Neural cell (in vitro differentiated cells): Measurements from ENCODE around the gene CST9. TPM values are rescaled to one million over a fixed set of nuclear protein-coding genes. Genes with fewer than 3 reads are reported as not detected.

Experiments used
- H2AFZ ChIP-seq: fragments of 200-600, 300-800 bp; sonication (generic), shearing (Covaris generic); 2 replicates; pipeline ENCODE4 v1.6.0; 2014; ENCODE audit warnings: low read depth, mild to moderate bottlenecking, antibody characterized with exemption, low read length, moderate library complexity
- H3F3A ChIP-seq: fragments of 200-600 bp; shearing (Covaris generic); 2 replicates; pipeline ENCODE4 v1.6.1; 2016; ENCODE audit warnings: mild to moderate bottlenecking, moderate library complexity, mixed read lengths, antibody characterized with exemption, low read length; ENCODE audit not compliant: insufficient read depth, poor library complexity, severe bottlenecking
- H3K27ac ChIP-seq: fragments of 200-600, 300-800 bp; sonication (generic), shearing (Covaris generic); 2 replicates; pipeline ENCODE4 v1.5.1; 2014; ENCODE audit warnings: mild to moderate bottlenecking, low read length, moderate library complexity
- H3K27me3 ChIP-seq: fragments of 300-800, 200-600 bp; sonication (generic), shearing (Covaris generic); 2 replicates; pipeline ENCODE4 v1.6.0; 2014; ENCODE audit warnings: mild to moderate bottlenecking, low read depth, low read length, moderate library complexity; ENCODE audit not compliant: insufficient read depth
- H3K36me3 ChIP-seq: fragments of 300-800, 200-600 bp; sonication (generic), shearing (Covaris generic); 2 replicates; pipeline ENCODE4 v1.5.1; 2014; ENCODE audit warnings: mild to moderate bottlenecking, antibody characterized with exemption, low read length, moderate library complexity; ENCODE audit not compliant: insufficient read depth
- H3K4me2 ChIP-seq: fragments of 300-800, 200-600 bp; sonication (generic), shearing (Covaris generic); 2 replicates; pipeline ENCODE4 v1.6.0; 2014; ENCODE audit warnings: mild to moderate bottlenecking, low read length
- H3K4me3 ChIP-seq: fragments of 300-800, 200-600 bp; sonication (generic), shearing (Covaris generic); 2 replicates; pipeline ENCODE4 v1.5.1; 2014; ENCODE audit warnings: mild to moderate bottlenecking, low read length, moderate library complexity
- H3K79me2 ChIP-seq: fragments of 200-600 bp; shearing (Covaris generic); replicated peaks from 2 replicates; pipeline ENCODE4 v1.6.0; 2014; ENCODE audit warnings: mild to moderate bottlenecking, low read length, moderate library complexity; ENCODE audit not compliant: insufficient read depth
- H3K9ac ChIP-seq: fragments of 300-800, 200-600 bp; sonication (generic), shearing (Covaris generic); 2 replicates; pipeline ENCODE4 v1.6.1; 2016; ENCODE audit warnings: mild to moderate bottlenecking, low read length, mixed read lengths
- H3K9me2 ChIP-seq: fragments of 200-600 bp; shearing (Covaris generic); 2 replicates; pipeline ENCODE4 v1.6.1; 2016; ENCODE audit warnings: mild to moderate bottlenecking, low read length, mixed read lengths; ENCODE audit not compliant: insufficient read depth
- H3K9me3 ChIP-seq: fragments of 200-600, 300-800 bp; sonication (generic), shearing (Covaris generic); 2 replicates; pipeline ENCODE4 v1.6.1; 2016; ENCODE audit warnings: mild to moderate bottlenecking, mixed run types, low read length, moderate library complexity, mixed read lengths
- H4K20me1 ChIP-seq: fragments of 200-600 bp; shearing (Covaris generic); 2 replicates; pipeline ENCODE4 v1.6.1; 2016; ENCODE audit warnings: mild to moderate bottlenecking, mixed run types; ENCODE audit not compliant: insufficient read depth
- EP300 ChIP-seq: fragments of 450-650 bp; conservative IDR thresholded peaks from 2 replicates; pipeline ENCODE4 v1.6.1; 2014; ENCODE audit warnings: antibody characterized with exemption, mild to moderate bottlenecking, moderate library complexity; ENCODE audit not compliant: poor library complexity, severe bottlenecking
- EZH2 ChIP-seq: fragments of 200-600, 300-800 bp; shearing (Covaris generic), sonication (generic); IDR thresholded peaks from 2 replicates; pipeline ENCODE4 v1.6.1; 2014; ENCODE audit warnings: antibody characterized with exemption, low read length, borderline replicate concordance, mild to moderate bottlenecking; ENCODE audit not compliant: insufficient read depth, poor library complexity, severe bottlenecking
- MXI1 ChIP-seq: fragments of 450-650 bp; conservative IDR thresholded peaks from 2 replicates; pipeline ENCODE4 v1.6.1; 2014; ENCODE audit warnings: antibody characterized with exemption, mild to moderate bottlenecking; ENCODE audit not compliant: poor library complexity, severe bottlenecking
- POLR2AphosphoS5 ChIP-seq: IDR thresholded peaks from 2 replicates; pipeline ENCODE4 v1.6.1; 2012
- RAD21 ChIP-seq: fragments of 450-650 bp; conservative IDR thresholded peaks from 2 replicates; pipeline ENCODE4 v1.6.1; 2014; ENCODE audit warnings: antibody characterized with exemption, mild to moderate bottlenecking, moderate library complexity
- SMC3 ChIP-seq: fragments of 450-650 bp; conservative IDR thresholded peaks from 2 replicates; pipeline ENCODE4 v1.6.1; 2014; ENCODE audit warnings: antibody characterized with exemption, mild to moderate bottlenecking, moderate library complexity; ENCODE audit not compliant: poor library complexity
- TAF1 ChIP-seq: IDR thresholded peaks from 2 replicates; pipeline ENCODE4 v1.6.1; 2012; ENCODE audit warnings: low read depth
- polyA plus RNA-seq: library from polyadenylated mRNA; depleted of rRNA; stranded (reverse); fragments of >200 nt; gene quantifications from 2 replicates; pipeline ENCODE4 v1.2.3, GENCODE V29; 2014
- TF ChIP-seq, protein P1 (sequence below): fragments of 450-650 bp; IDR thresholded peaks from 2 replicates; pipeline ENCODE4 v1.5.1; 2014; ENCODE audit warnings: antibody characterized with exemption, mild to moderate bottlenecking, moderate library complexity; ENCODE audit not compliant: poor library complexity, severe bottlenecking
- TF ChIP-seq, protein P2 (sequence below): IDR thresholded peaks from 2 replicates; pipeline ENCODE4 v1.6.1; 2012; ENCODE audit warnings: borderline replicate concordance

CST9 gene
- polyA plus RNA-seq, 1 donor from 2014 or later = not detected

DNA sequence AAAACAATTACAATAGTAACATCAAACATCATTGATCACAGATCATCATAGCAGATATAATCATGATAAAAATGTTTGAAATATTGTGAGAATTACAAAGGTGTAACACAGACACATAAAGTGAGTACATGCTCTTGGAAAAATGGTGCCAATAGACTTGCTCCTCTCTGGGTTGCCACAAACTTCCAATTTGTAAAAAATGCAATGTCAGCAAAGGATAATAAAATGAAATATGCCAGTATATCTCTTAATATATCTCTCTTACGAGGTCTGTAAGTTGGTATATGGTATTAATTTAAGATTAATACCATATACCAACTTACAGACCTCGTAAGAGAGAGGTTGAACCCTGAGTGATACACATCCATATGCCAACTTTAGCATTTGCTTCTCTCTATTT is 45.4 kb upstream of the CST9 start:
- no peak for TF ChIP-seq EP300
- TF ChIP-seq EZH2 = no peak
- TF ChIP-seq POLR2AphosphoS5 = no peak
- TF ChIP-seq, protein P1, sequence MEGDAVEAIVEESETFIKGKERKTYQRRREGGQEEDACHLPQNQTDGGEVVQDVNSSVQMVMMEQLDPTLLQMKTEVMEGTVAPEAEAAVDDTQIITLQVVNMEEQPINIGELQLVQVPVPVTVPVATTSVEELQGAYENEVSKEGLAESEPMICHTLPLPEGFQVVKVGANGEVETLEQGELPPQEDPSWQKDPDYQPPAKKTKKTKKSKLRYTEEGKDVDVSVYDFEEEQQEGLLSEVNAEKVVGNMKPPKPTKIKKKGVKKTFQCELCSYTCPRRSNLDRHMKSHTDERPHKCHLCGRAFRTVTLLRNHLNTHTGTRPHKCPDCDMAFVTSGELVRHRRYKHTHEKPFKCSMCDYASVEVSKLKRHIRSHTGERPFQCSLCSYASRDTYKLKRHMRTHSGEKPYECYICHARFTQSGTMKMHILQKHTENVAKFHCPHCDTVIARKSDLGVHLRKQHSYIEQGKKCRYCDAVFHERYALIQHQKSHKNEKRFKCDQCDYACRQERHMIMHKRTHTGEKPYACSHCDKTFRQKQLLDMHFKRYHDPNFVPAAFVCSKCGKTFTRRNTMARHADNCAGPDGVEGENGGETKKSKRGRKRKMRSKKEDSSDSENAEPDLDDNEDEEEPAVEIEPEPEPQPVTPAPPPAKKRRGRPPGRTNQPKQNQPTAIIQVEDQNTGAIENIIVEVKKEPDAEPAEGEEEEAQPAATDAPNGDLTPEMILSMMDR = no peak
- no peak for TF ChIP-seq TAF1
- TF ChIP-seq RAD21 = no peak
- no peak for TF ChIP-seq SMC3
- no peak for TF ChIP-seq MXI1
- Histone ChIP-seq H3K27ac (no peak overlapping the region), H3K79me2 (no peaks in the 10 kb centered on the region), H3K4me2 (no peak overlapping the region), H3K9me2 (no peaks in the 10 kb centered on the region), H2AFZ (no peak overlapping the region), H3K4me3 (no peak overlapping the region), H4K20me1 (no peaks in the 10 kb centered on the region), H3F3A (no peaks in the 10 kb centered on the region), H3K36me3 (no peaks in the 10 kb centered on the region), H3K27me3 (no peaks in the 10 kb centered on the region), H3K9me3 (no peaks in the 10 kb centered on the region), H3K9ac (no peak overlapping the region)

DNA sequence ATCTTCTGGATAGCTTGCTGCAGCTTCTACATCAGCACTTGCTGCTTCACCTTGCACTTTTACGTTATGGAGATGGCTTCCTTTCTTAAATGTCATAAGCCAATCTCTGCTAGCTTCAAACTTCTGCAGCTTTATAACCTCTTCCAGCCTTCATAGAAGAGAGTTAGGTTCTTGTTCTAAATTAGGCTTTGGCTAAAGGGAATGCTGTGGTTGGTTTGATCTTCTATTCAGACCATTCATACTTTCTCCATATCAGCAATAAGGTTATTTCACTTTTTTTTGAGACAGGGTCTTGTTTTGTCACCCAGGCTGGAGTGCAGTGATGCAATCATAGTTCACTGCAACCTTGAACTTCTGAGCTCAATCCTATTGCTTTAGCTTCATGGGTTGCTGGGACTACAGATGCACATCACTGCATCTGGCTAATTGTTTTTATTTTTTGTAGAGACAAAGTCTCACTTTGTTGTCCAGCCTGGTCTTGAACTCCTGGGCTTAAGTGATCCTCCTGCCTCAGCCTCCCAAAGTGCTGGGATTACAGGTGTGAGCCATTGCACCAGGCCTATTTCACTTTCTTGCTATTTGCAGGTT is 44.2 kb upstream of the CST9 start:
- no peaks in the 10 kb centered on the region for H3K36me3 ChIP-seq
- H3K79me2 ChIP-seq = no peaks in the 10 kb centered on the region

DNA sequence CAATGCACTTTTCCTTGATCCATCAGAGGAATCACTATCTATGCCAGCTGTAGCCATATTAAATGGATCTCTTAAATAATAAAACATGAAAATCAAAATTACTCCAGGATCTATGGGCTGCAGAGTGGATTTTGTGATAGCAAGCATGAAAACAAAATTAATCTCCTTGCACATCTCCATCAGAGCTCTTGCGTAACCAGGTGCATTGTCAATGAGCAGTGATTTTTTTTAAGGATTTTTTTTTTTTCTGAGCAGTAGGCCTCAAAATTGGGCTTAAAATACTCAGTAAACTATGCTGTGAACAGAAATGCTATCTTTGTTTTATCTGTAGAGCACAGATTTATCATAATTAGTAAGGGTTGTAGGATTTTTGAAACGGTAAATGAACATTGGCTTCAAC is 43.5 kb upstream of the CST9 start:
- Histone ChIP-seq H3K4me3 (no peak overlapping the region), H3K4me2 (no peak overlapping the region), H3K9me3 (no peaks in the 10 kb centered on the region), H3K9ac (no peak overlapping the region), H3K36me3 (no peaks in the 10 kb centered on the region), H4K20me1 (no peaks in the 10 kb centered on the region), H3K27ac (no peak overlapping the region), H3K79me2 (no peaks in the 10 kb centered on the region), H2AFZ (no peak overlapping the region), H3K27me3 (no peaks in the 10 kb centered on the region), H3K9me2 (no peaks in the 10 kb centered on the region), H3F3A (no peaks in the 10 kb centered on the region)
- TF ChIP-seq POLR2AphosphoS5 (no peak), MXI1 (no peak), TAF1 (no peak), SMC3 (no peak), EP300 (no peak), EZH2 (no peak), RAD21 (no peak)
- TF ChIP-seq, protein P2, sequence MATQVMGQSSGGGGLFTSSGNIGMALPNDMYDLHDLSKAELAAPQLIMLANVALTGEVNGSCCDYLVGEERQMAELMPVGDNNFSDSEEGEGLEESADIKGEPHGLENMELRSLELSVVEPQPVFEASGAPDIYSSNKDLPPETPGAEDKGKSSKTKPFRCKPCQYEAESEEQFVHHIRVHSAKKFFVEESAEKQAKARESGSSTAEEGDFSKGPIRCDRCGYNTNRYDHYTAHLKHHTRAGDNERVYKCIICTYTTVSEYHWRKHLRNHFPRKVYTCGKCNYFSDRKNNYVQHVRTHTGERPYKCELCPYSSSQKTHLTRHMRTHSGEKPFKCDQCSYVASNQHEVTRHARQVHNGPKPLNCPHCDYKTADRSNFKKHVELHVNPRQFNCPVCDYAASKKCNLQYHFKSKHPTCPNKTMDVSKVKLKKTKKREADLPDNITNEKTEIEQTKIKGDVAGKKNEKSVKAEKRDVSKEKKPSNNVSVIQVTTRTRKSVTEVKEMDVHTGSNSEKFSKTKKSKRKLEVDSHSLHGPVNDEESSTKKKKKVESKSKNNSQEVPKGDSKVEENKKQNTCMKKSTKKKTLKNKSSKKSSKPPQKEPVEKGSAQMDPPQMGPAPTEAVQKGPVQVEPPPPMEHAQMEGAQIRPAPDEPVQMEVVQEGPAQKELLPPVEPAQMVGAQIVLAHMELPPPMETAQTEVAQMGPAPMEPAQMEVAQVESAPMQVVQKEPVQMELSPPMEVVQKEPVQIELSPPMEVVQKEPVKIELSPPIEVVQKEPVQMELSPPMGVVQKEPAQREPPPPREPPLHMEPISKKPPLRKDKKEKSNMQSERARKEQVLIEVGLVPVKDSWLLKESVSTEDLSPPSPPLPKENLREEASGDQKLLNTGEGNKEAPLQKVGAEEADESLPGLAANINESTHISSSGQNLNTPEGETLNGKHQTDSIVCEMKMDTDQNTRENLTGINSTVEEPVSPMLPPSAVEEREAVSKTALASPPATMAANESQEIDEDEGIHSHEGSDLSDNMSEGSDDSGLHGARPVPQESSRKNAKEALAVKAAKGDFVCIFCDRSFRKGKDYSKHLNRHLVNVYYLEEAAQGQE = no peak
- TF ChIP-seq, protein P1 = no peak

More for the DNA sequence above, 44.2 kb upstream of the CST9 start:
- Histone ChIP-seq H3K9me3 (no peaks in the 10 kb centered on the region), H3K9me2 (no peaks in the 10 kb centered on the region), H4K20me1 (no peaks in the 10 kb centered on the region), H3K27ac (no peak overlapping the region), H3K4me2 (no peak overlapping the region), H2AFZ (no peak overlapping the region), H3K27me3 (no peaks in the 10 kb centered on the region), H3K9ac (no peak overlapping the region), H3K4me3 (no peak overlapping the region), H3F3A (no peaks in the 10 kb centered on the region)
- TF ChIP-seq TAF1 = no peak
